ENCODE results near the gene LDB2.

LDB2 gene

DNA sequence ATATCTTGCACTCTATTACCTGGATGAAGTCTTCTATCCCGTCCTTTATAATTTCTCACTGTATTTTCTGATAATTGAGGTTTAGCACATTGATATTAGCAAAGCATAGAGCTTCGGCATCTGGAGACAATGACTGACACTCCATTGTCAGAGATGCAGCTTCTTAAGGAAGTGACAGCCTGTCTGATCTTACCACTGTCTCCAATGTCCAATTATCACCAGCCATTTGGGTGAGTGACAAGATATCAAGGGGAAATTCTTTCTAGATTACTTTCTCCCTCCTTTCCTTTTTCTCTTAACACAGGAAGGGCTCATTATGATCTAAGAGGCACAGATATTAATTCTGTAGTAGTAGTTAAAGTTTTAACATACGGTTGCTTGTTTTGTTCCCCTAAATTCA, 86.4 kb downstream of the LDB2 start:
- Histone ChIP-seq H3K27me3 (ENCODE audit: insufficient read depth, low read length) (no peaks in the 10 kb centered on the region), H3K4me1 (ENCODE audit: insufficient read depth, low read length, severe bottlenecking) (no peaks in the 10 kb centered on the region), H3K9ac (ENCODE audit: low read length) (no peak overlapping the region), H3F3A (ENCODE audit: insufficient read depth, low read length) (no peaks in the 10 kb centered on the region), H3K4me2 (ENCODE audit: low read length) (no peak overlapping the region), H3K9me2 (ENCODE audit: low read depth, low read length) (no peaks in the 10 kb centered on the region), H3K9me3 (ENCODE audit: low read length) (no peaks in the 10 kb centered on the region), H3K79me2 (ENCODE audit: insufficient read depth, low read length) (no peaks in the 10 kb centered on the region), H3K27ac (ENCODE audit: low read depth, low read length, poor library complexity, severe bottlenecking) (no peak overlapping the region), H4K20me1 (ENCODE audit: insufficient read depth, low read length) (no peaks in the 10 kb centered on the region), H3K36me3 (ENCODE audit: insufficient read depth, low read length) (no peaks in the 10 kb centered on the region), H3K4me3 (ENCODE audit: low read depth, low read length, poor library complexity, severe bottlenecking) (no peak overlapping the region), H2AFZ (ENCODE audit: low read length) (no peak overlapping the region)
- no peak for TF ChIP-seq EZH2 (IDR thresholded peaks at IDR 0.05; ENCODE audit: borderline replicate concordance, low read length)
- TF ChIP-seq, protein P1, sequence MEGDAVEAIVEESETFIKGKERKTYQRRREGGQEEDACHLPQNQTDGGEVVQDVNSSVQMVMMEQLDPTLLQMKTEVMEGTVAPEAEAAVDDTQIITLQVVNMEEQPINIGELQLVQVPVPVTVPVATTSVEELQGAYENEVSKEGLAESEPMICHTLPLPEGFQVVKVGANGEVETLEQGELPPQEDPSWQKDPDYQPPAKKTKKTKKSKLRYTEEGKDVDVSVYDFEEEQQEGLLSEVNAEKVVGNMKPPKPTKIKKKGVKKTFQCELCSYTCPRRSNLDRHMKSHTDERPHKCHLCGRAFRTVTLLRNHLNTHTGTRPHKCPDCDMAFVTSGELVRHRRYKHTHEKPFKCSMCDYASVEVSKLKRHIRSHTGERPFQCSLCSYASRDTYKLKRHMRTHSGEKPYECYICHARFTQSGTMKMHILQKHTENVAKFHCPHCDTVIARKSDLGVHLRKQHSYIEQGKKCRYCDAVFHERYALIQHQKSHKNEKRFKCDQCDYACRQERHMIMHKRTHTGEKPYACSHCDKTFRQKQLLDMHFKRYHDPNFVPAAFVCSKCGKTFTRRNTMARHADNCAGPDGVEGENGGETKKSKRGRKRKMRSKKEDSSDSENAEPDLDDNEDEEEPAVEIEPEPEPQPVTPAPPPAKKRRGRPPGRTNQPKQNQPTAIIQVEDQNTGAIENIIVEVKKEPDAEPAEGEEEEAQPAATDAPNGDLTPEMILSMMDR (IDR thresholded peaks at IDR 0.05; ENCODE audit: low read length): no peak

DNA sequence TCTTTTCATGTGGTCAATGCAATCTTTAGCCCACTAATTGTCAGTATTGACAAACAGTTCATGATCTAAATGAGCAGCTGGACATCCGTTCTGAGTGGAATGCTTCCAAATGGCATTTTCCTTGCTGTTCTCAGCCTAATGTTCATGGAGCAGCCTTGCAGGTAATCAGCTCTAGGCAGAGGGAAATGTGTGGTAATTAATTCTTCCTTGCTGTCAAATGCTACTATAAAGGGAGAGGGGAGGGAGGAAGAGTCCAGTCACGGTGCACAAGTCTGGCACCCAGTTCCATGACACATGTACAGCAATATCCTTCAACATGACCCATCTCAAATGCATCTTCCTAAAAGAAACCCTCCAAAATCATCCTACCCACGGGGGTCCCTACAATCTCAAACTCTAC, 88.5 kb downstream of the LDB2 start:
- Histone ChIP-seq H3K4me2 (ENCODE audit: low read length) (no peak overlapping the region), H3K4me3 (ENCODE audit: low read depth, low read length, poor library complexity, severe bottlenecking) (no peak overlapping the region), H3K27ac (ENCODE audit: low read depth, low read length, poor library complexity, severe bottlenecking) (no peak overlapping the region), H2AFZ (ENCODE audit: low read length) (no peak overlapping the region), H3K36me3 (ENCODE audit: insufficient read depth, low read length) (no peaks in the 10 kb centered on the region), H3K4me1 (ENCODE audit: insufficient read depth, low read length, severe bottlenecking) (no peaks in the 10 kb centered on the region), H3K79me2 (ENCODE audit: insufficient read depth, low read length) (no peaks in the 10 kb centered on the region), H3K27me3 (ENCODE audit: insufficient read depth, low read length) (no peaks in the 10 kb centered on the region), H3K9me3 (ENCODE audit: low read length) (no peaks in the 10 kb centered on the region), H3F3A (ENCODE audit: insufficient read depth, low read length) (no peaks in the 10 kb centered on the region), H3K9ac (ENCODE audit: low read length) (no peak overlapping the region), H4K20me1 (ENCODE audit: insufficient read depth, low read length) (no peaks in the 10 kb centered on the region), H3K9me2 (ENCODE audit: low read depth, low read length) (no peaks in the 10 kb centered on the region)
- TF ChIP-seq, protein P1 (IDR thresholded peaks at IDR 0.05; ENCODE audit: low read length): no peak
- TF ChIP-seq EZH2 (IDR thresholded peaks at IDR 0.05; ENCODE audit: borderline replicate concordance, low read length): no peak

DNA sequence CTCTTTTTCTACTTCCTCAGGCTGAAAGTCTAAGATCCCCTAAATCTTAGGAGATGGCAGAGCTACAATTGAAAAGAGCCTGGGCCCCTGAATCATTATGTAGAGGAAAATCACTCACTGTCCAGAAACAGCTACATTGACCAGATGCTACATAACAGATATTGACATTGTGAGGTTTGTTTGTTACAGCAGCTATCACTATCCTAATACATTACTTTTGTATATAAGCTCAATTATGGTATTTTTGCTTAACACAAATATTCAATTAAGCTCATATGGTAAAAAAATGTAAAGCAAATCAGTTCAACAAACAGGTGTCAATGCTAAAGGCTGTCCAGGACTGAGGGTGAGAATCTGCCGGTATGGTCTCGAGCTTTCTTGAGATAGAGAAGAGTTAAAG, 89.4 kb downstream of the LDB2 start:
- Histone ChIP-seq H2AFZ (ENCODE audit: low read length) (no peak overlapping the region), H3K9ac (ENCODE audit: low read length) (no peak overlapping the region), H3K27ac (ENCODE audit: low read depth, low read length, poor library complexity, severe bottlenecking) (no peak overlapping the region), H3K4me2 (ENCODE audit: low read length) (no peak overlapping the region), H3K36me3 (ENCODE audit: insufficient read depth, low read length) (no peaks in the 10 kb centered on the region), H3K27me3 (ENCODE audit: insufficient read depth, low read length) (no peaks in the 10 kb centered on the region), H3K4me3 (ENCODE audit: low read depth, low read length, poor library complexity, severe bottlenecking) (no peak overlapping the region), H3K9me2 (ENCODE audit: low read depth, low read length) (no peaks in the 10 kb centered on the region), H3K9me3 (ENCODE audit: low read length) (no peaks in the 10 kb centered on the region), H3K4me1 (ENCODE audit: insufficient read depth, low read length, severe bottlenecking) (no peaks in the 10 kb centered on the region), H3K79me2 (ENCODE audit: insufficient read depth, low read length) (no peaks in the 10 kb centered on the region), H4K20me1 (ENCODE audit: insufficient read depth, low read length) (no peaks in the 10 kb centered on the region), H3F3A (ENCODE audit: insufficient read depth, low read length) (no peaks in the 10 kb centered on the region)
- TF ChIP-seq, protein P1 (IDR thresholded peaks at IDR 0.05; ENCODE audit: low read length): no peak
- no peak for TF ChIP-seq EZH2 (IDR thresholded peaks at IDR 0.05; ENCODE audit: borderline replicate concordance, low read length)

Data from OCI-LY1 (cell line).